Glutamatergic neuron (in vitro differentiated cells): ENCODE data around the gene HMG20B. TPM values are rescaled to one million over a fixed set of nuclear protein-coding genes. Genes with fewer than 3 reads are reported as not detected.

Source experiments
- DNase-seq: peaks from one replicate; pipeline ENCODE4 v3.0.0; 2022
- H3K27ac Mint-ChIP-seq: one replicate; pipeline ENCODE4 v1.8.0; 2020; ENCODE audit warnings: mild to moderate bottlenecking, mixed read lengths, inconsistent platforms; ENCODE audit not compliant: unreplicated experiment
- H3K27me3 Mint-ChIP-seq: one replicate; pipeline ENCODE4 v1.8.0; 2020; ENCODE audit warnings: mild to moderate bottlenecking, moderate library complexity, mixed read lengths, inconsistent platforms; ENCODE audit not compliant: unreplicated experiment
- H3K36me3 Mint-ChIP-seq: one replicate; pipeline ENCODE4 v1.8.0; 2020; ENCODE audit warnings: mild to moderate bottlenecking, mixed read lengths, inconsistent platforms; ENCODE audit not compliant: unreplicated experiment
- H3K4me1 Mint-ChIP-seq: one replicate; pipeline ENCODE4 v1.8.0; 2020; ENCODE audit warnings: mild to moderate bottlenecking, low read depth, mixed read lengths, inconsistent platforms; ENCODE audit not compliant: unreplicated experiment
- H3K4me3 Mint-ChIP-seq: one replicate; pipeline ENCODE4 v1.8.0; 2020; ENCODE audit warnings: mild to moderate bottlenecking, mixed read lengths, inconsistent platforms; ENCODE audit not compliant: unreplicated experiment
- H3K9me3 Mint-ChIP-seq: one replicate; pipeline ENCODE4 v1.8.0; 2020; ENCODE audit warnings: mild to moderate bottlenecking, moderate library complexity, mixed read lengths, inconsistent platforms; ENCODE audit not compliant: unreplicated experiment
- CTCF ChIP-seq: fragments of 200-600 bp; sonication (generic); IDR thresholded peaks from one replicate; pipeline ENCODE4 v1.5.0; 2021; ENCODE audit not compliant: partially characterized antibody, unreplicated experiment
- total RNA-seq: library from RNA; stranded (reverse); fragmentation: NEBNext Ultra II Directional; extraction: Animal tissue kit (Norgen Biotek cat#: 25700); gene quantifications from one replicate; pipeline ENCODE4 v1.2.1, GENCODE V29; 2021; ENCODE audit not compliant: unreplicated experiment

The HMG20B gene
- total RNA-seq, 1 donor from 2014 or later: 55.3 TPM

- H3K27ac Mint-ChIP-seq: no peak overlapping the region
- no peak for DNase-seq
- H3K4me3 Mint-ChIP-seq: no peak overlapping the region
- H3K9me3 Mint-ChIP-seq: peaks cover 8% of the 10 kb centered on the region
- peaks cover 2% of the 10 kb centered on the region for H3K4me1 Mint-ChIP-seq
- no peaks in the 10 kb centered on the region for H3K36me3 Mint-ChIP-seq
- TF ChIP-seq CTCF: no peak
- peaks cover 5% of the 10 kb centered on the region for H3K27me3 Mint-ChIP-seq
Observed at GRCh38 chr19:3546119-3546518, 26.6 kb upstream of the HMG20B start.

GRCh38 chr19:3547301-3547731 lies 25.4 kb upstream of the HMG20B start:
- Mint-ChIP-seq H3K4me1 (peaks cover 2% of the 10 kb centered on the region), H3K27me3 (peaks cover 3% of the 10 kb centered on the region), H3K9me3 (peaks cover 8% of the 10 kb centered on the region), H3K36me3 (no peaks in the 10 kb centered on the region), H3K27ac (no peak overlapping the region), H3K4me3 (no peak overlapping the region)
- peak; percentile 59 for DNase-seq
- peak; percentile 73 for TF ChIP-seq CTCF

DNA sequence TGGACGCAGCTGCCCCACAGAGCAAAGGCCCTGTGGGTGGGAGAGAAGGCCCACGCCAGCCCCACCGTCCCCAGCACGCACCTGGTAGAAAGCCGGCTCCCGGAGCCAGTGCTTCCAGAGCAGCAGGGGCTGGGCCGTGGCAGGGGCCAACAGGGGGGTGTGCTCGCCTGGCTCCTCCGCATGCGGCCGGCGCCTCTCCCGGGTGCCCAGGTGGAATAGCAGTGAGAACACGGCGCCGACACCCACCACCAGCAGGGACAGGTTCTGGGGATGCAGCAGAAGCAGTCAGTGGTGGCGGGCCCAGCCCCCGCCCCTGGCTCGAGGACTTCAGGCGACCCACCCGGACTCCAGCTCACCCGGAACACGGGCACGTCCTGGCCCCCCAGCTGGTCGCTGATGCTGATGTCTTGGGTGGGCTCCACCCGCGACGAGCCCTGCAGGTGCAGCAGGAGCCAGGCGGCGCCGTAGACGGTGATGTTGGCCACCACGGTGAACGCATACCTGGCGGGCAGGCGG lies 24.9 kb upstream of the HMG20B start:
- no peaks in the 10 kb centered on the region for H3K36me3 Mint-ChIP-seq
- peaks cover 8% of the 10 kb centered on the region for H3K9me3 Mint-ChIP-seq
- DNase-seq: no peak
- H3K4me1 Mint-ChIP-seq: peaks cover 2% of the 10 kb centered on the region
- no peak for TF ChIP-seq CTCF
- H3K27me3 Mint-ChIP-seq: peaks cover 3% of the 10 kb centered on the region
- no peak overlapping the region for H3K27ac Mint-ChIP-seq
- no peak overlapping the region for H3K4me3 Mint-ChIP-seq

DNA sequence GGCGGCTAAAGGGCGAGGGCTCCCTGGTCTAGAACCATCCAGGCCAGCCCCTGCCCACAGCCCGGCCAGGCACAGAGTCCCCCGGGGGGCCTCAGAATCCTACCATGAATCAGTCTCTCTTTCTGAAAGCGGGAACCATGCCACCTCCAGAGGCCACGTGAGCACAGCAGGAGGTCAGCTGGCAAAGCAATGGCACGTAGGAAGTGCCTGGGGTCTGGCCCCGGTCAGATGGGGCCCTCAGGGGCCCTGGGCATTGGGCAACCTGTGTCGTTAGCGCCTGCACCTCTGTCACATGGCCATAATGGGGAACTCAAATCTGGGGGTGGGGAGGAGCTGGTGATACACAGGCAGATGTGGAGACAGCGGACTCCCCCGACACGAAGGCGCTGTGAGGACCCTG lies 24.1 kb upstream of the HMG20B start:
- TF ChIP-seq CTCF: no peak
- no peak for DNase-seq
- peaks cover 2% of the 10 kb centered on the region for H3K4me1 Mint-ChIP-seq
- no peak overlapping the region for H3K4me3 Mint-ChIP-seq
- no peak overlapping the region for H3K27ac Mint-ChIP-seq
- no peaks in the 10 kb centered on the region for H3K36me3 Mint-ChIP-seq
- H3K9me3 Mint-ChIP-seq: peaks cover 8% of the 10 kb centered on the region
- peaks cover 3% of the 10 kb centered on the region for H3K27me3 Mint-ChIP-seq

DNA sequence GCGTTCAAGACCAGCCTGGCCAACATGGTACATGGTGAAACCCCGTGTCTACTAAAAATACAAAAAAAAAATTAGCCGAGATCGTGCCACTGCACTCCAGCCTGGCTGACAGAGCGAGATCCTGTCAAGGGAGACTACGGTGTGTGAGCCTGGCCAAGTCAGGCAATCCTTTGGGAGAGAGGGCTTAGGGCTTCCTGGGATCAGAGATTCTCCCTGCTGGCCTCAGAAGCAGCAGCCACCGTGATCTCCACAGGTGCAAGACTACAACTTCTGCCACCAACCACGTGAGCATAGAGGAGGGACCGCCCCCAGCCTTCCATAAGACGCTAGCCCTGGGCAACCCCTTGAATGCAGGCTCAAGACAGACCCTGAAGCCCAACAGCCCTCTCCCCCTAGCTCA lies 22.9 kb upstream of the HMG20B start:
- Mint-ChIP-seq H3K27ac (no peak overlapping the region), H3K27me3 (peaks cover 3% of the 10 kb centered on the region), H3K9me3 (peaks cover 8% of the 10 kb centered on the region), H3K4me3 (no peak overlapping the region), H3K4me1 (peaks cover 2% of the 10 kb centered on the region), H3K36me3 (no peaks in the 10 kb centered on the region)
- no peak for DNase-seq
- no peak for TF ChIP-seq CTCF
